Gastroesophageal sphincter (tissue), 3 donors: ENCODE data around the gene CATSPERE.

Source experiments
- CTCF ChIP-seq, 4 experiments: fragments of 200-600 bp in 2 of 4; fragments of 450-650 bp in 2 of 4; sonication (generic) in 1 of 4; IDR thresholded peaks; one replicate each; pipeline ENCODE4 v1.5.1; 2017 to 2019; ENCODE audit warnings: antibody characterized with exemption in 4 of 4, mild to moderate bottlenecking in 2 of 4, moderate library complexity in 2 of 4
- EP300 ChIP-seq: sonication (generic); formaldehyde crosslinking; IDR thresholded peaks from one replicate; pipeline ENCODE4 v1.6.1; 2017; ENCODE audit warnings: antibody characterized with exemption, mild to moderate bottlenecking
- POLR2A ChIP-seq, 2 donors: fragments of 450-650 bp; IDR thresholded peaks; one replicate each; pipeline ENCODE4 v1.6.1; 2017; ENCODE audit warnings: antibody characterized with exemption in 2 of 2, mild to moderate bottlenecking in 2 of 2, moderate library complexity in 1 of 2
- POLR2AphosphoS5 ChIP-seq: sonication (generic); formaldehyde crosslinking; IDR thresholded peaks from one replicate; pipeline ENCODE4 v1.6.1; 2017; ENCODE audit warnings: antibody characterized with exemption

GRCh38 chr1:244494653-244495052, 33.6 kb downstream of the CATSPERE start:
- TF ChIP-seq CTCF (IDR thresholded peaks at IDR 0.05) (no peak), POLR2A (IDR thresholded peaks at IDR 0.05) (no peak), POLR2AphosphoS5 (no peak), EP300 (no peak)
